HepG2 (cell line): ENCODE measurements around the gene RARS2. TPM values are rescaled to one million over a fixed set of nuclear protein-coding genes. Genes with fewer than 3 reads are reported as not detected.

ENCODE experiments used
- ATAC-seq: fragments of 200-7000 bp; cut with Tn5 transposase; 3 replicates; pipeline ENCODE4 v1.9.1; 2020; ENCODE audit warnings: mild to moderate bottlenecking, moderate library complexity
- BruUV-seq: library from RNA; stranded (reverse); fragments of 400-500 nt; replicated peaks from 2 replicates; lab custom pipeline; 2021; lab: Mats Ljungman, UMichigan
- CTCF ChIA-PET: fragments of 300-600 bp; formaldehyde crosslinking; extraction: SDS; loops from one replicate; lab custom pipeline; 2021; ENCODE audit warnings: low total read pairs, inconsistent platforms, low intra/inter-chr PET ratio; lab: Yijun Ruan, JAX
- POLR2A ChIA-PET: fragments of 350-600 bp; sonication (Branson Sonifier 250); formaldehyde crosslinking; loops from one replicate; lab custom pipeline; 2020; ENCODE audit warnings: antibody characterized with exemption, inconsistent platforms; lab: Yijun Ruan, JAX
- DNase-seq: peaks from one replicate; pipeline ENCODE4 v3.0.0-alpha.2; 2015; ENCODE audit warnings: low spot score
- FAIRE-seq: peaks from 3 replicates; lab custom pipeline; 2011; peaks lifted over from hg19 to GRCh38; lab: Jason Lieb, UNC
- H2AFZ ChIP-seq: one replicate; pipeline ENCODE4 v1.6.1; 2011; ENCODE audit warnings: low read length, inconsistent platforms
- H3K27ac ChIP-seq: fragments of 300-600 bp; 3 replicates; pipeline ENCODE4 v1.8.0; 2011; ENCODE audit warnings: mixed run types, mild to moderate bottlenecking, mixed read lengths, low read length, inconsistent platforms; ENCODE audit not compliant: insufficient read depth; ENCODE audit errors: extremely low read length
- H3K27me3 ChIP-seq, 2 experiments: fragments of 200-600 bp in 1 of 2; 2 replicates in 1 of 2; 3 replicates in 1 of 2; pipeline versions ENCODE4 v1.6.0 to v1.8.0; 2011; ENCODE audit warnings: low read length in 2 of 2, mild to moderate bottlenecking in 2 of 2, moderate library complexity in 2 of 2, inconsistent platforms in 1 of 2; ENCODE audit not compliant: insufficient read depth in 2 of 2, control insufficient read depth in 1 of 2
- H3K36me3 ChIP-seq, 2 experiments: fragments of 200-600 bp in 1 of 2; replicated peaks in 1 of 2; 2 replicates in 1 of 2; 3 replicates in 1 of 2; pipeline versions ENCODE4 v1.5.1 to v1.8.0; 2011; ENCODE audit warnings: low read length in 2 of 2, inconsistent platforms in 1 of 2; ENCODE audit not compliant: insufficient read depth in 2 of 2, control insufficient read depth in 1 of 2
- H3K4me1 ChIP-seq: 2 replicates; pipeline ENCODE4 v1.5.1; 2012; ENCODE audit warnings: low read length, inconsistent platforms; ENCODE audit not compliant: insufficient read depth
- H3K4me2 ChIP-seq: 2 replicates; pipeline ENCODE4 v1.6.0; 2011; ENCODE audit warnings: low read depth, low read length, inconsistent platforms
- H3K4me3 ChIP-seq, 3 experiments: fragments of 200-600 bp in 1 of 3; sonication (generic), shearing (Covaris generic) in 1 of 3; replicated peaks in 1 of 3; 2 replicates each; pipeline ENCODE4 v1.5.1; 2011 to 2016; ENCODE audit warnings: low read length in 3 of 3, inconsistent platforms in 2 of 3, low read depth in 2 of 3, mild to moderate bottlenecking in 2 of 3, control low read depth in 1 of 3, mixed read lengths in 1 of 3; ENCODE audit not compliant: insufficient read depth in 1 of 3
- H3K79me2 ChIP-seq: one replicate; pipeline ENCODE4 v1.6.1; 2011; ENCODE audit warnings: low read length, inconsistent platforms; ENCODE audit not compliant: insufficient read depth
- H3K9ac ChIP-seq: 2 replicates; pipeline ENCODE4 v1.6.0; 2011; ENCODE audit warnings: mild to moderate bottlenecking, low read depth, low read length, inconsistent platforms; ENCODE audit not compliant: insufficient read depth
- H3K9me3 ChIP-seq: 2 replicates; pipeline ENCODE4 v1.5.1; 2012; ENCODE audit warnings: mild to moderate bottlenecking, low read length
- H4K20me1 ChIP-seq: 2 replicates; pipeline ENCODE4 v1.6.0; 2011; ENCODE audit warnings: inconsistent platforms, mild to moderate bottlenecking, low read length, moderate library complexity; ENCODE audit not compliant: insufficient read depth
- BCL6 ChIP-seq: IDR thresholded peaks from 2 replicates; pipeline ENCODE4 v1.6.1; 2016; ENCODE audit warnings: missing genetic modification reagents, missing compliant biosample characterization
- BHLHE40 ChIP-seq: IDR thresholded peaks from 2 replicates; pipeline ENCODE4 v1.6.1; 2011; ENCODE audit warnings: low read length, improper control_type of control experiment
- CBX1 ChIP-seq: IDR thresholded peaks from one replicate; pipeline ENCODE4 v1.6.1; 2016; ENCODE audit warnings: antibody characterized with exemption, low read depth
- RBM22 ChIP-seq: fragments of 200-400 bp; formaldehyde crosslinking; optimal IDR thresholded peaks from 2 replicates; pipeline ENCODE3; 2017; ENCODE audit warnings: mild to moderate bottlenecking, low read length, moderate library complexity
- TOPORS ChIP-seq: sonication (generic); formaldehyde crosslinking; IDR thresholded peaks from 2 replicates; pipeline ENCODE4 v1.8.0; 2023; ENCODE audit warnings: mild to moderate bottlenecking, missing genetic modification reagents
- ZNF484 ChIP-seq: sonication (generic); formaldehyde crosslinking; IDR thresholded peaks from 2 replicates; pipeline ENCODE4 v1.5.1; 2020; ENCODE audit warnings: mild to moderate bottlenecking, low read depth, missing genetic modification reagents, borderline replicate concordance
- WGBS: methylation state at CpG from one replicate; pipeline ENCODE4 v1.1.6; 2017; ENCODE audit warnings: low lambda C conversion rate; 5-methylcytosine and 5-hydroxymethylcytosine counted together
- in situ Hi-C: cut with HindIII; loops from 2 replicates; pipeline ENCODE4 v1.10.0; 2017; ENCODE audit warnings: low pct_unique_long_range_greater_than_20kb; ENCODE audit not compliant: extremely low pct_ligation_motif_present
- intact Hi-C: fragments of 100-400 bp; cut with micrococcal nuclease; formaldehyde crosslinking; loops from one replicate; pipeline ENCODE4 v1.10.0; 2022; ENCODE audit not compliant: unreplicated experiment
- polyA plus RNA-seq, 8 experiments: library from polyadenylated mRNA; depleted of rRNA in 3 of 8; stranded (reverse) in 7 of 8; unstranded in 1 of 8; fragments of >200 nt; fragmentation: Illumina TruSeq in 4 of 8; extraction: Trizol in 4 of 8; gene quantifications; 2 replicates each; pipeline versions ENCODE4 v1.2.1 to v1.2.3, GENCODE V29; 2011 to 2016; ENCODE audit warnings: low read depth in 4 of 8, missing spikeins in 1 of 8, mixed read lengths in 1 of 8; ENCODE audit not compliant: insufficient read depth in 1 of 8
- total RNA-seq, 5 experiments: library from RNA; depleted of rRNA; stranded (reverse); fragments of >200 nt; fragmentation: Illumina TruSeq; extraction: Trizol; gene quantifications; 2 replicates each; pipeline ENCODE4 v1.2.3, GENCODE V29; 2016; ENCODE audit warnings: low read depth in 1 of 5

RARS2 gene
- total and polyA plus RNA-seq, 2 of the 13 experiments (the other 11 are each of a cell fraction or from before 2014, with no cell fraction given), result 23.4 to 80.1 TPM

GRCh38 chr6:87522686-87523085, 67.1 kb downstream of the RARS2 start:
- Histone ChIP-seq H4K20me1 (no peaks in the 10 kb centered on the region), H3K27ac (no peak overlapping the region), H3K27me3 (no peaks in the 10 kb centered on the region), H3K4me1 (no peaks in the 10 kb centered on the region), H3K36me3 (peaks cover 24 to 64% of the 10 kb centered on the region in 2 experiments), H3K4me2 (no peak overlapping the region), H3K9me3 (no peaks in the 10 kb centered on the region), H3K4me3 (no peak overlapping the region), H2AFZ (no peak overlapping the region), H3K9ac (no peak overlapping the region), H3K79me2 (no peaks in the 10 kb centered on the region)
- ATAC-seq, result no peak
- intact Hi-C loops, result no loop called here
- no peak for TF ChIP-seq BHLHE40
- TF ChIP-seq BCL6, result no peak
- no peak for TF ChIP-seq ZNF484 (CRISPR knock-in tag)
- no peak for TF ChIP-seq TOPORS
- CTCF ChIA-PET, result no interaction called here
- in situ Hi-C loops, result no loop called here
- POLR2A ChIA-PET, result interaction anchor here (0.7 kb wide), 1 partner anchor 183 kb away, joined by 4 read pairs; no protein-coding TSS in a partner anchor
- WGBS, result 100% methylated on average over 3 of the region's 3 CpGs
- FAIRE-seq, result no peak
- DNase-seq, result no peak
- no TSS peak for BruUV-seq

GRCh38 chr6:87518453-87518852, 71.3 kb downstream of the RARS2 start:
- Histone ChIP-seq H3K79me2 (no peaks in the 10 kb centered on the region), H3K36me3 (peaks cover 23 to 78% of the 10 kb centered on the region in 2 experiments), H3K9ac (no peak overlapping the region), H4K20me1 (no peaks in the 10 kb centered on the region), H3K27ac (no peak overlapping the region), H3K4me2 (no peak overlapping the region), H3K9me3 (no peaks in the 10 kb centered on the region), H2AFZ (no peak overlapping the region), H3K27me3 (no peaks in the 10 kb centered on the region), H3K4me3 (no peak overlapping the region), H3K4me1 (no peaks in the 10 kb centered on the region)
- intact Hi-C loops (no loop called here), in situ Hi-C loops (no loop called here)
- ATAC-seq, result no peak
- ChIA-PET CTCF (no interaction called here), POLR2A (no interaction called here)
- 96% methylated on average over 8 of the region's 8 CpGs for WGBS
- TF ChIP-seq RBM22 (peak; percentile 23), CBX1 (no peak)
- FAIRE-seq, result no peak
- DNase-seq, result no peak
- BruUV-seq, result no TSS peak
